AG09319 (cell line): ENCODE data around the gene RBMS3.

Experiments used
- DNase-seq: peaks from one replicate; pipeline ENCODE4 v3.0.0-alpha.2; 2010; ENCODE audit warnings: low read depth; ENCODE audit errors: extremely low read depth
- TF ChIP-seq, protein P1 (sequence below): IDR thresholded peaks from 2 replicates; pipeline ENCODE4 v1.5.1; 2011; ENCODE audit warnings: low read depth, mild to moderate bottlenecking, inconsistent platforms, low read length, moderate library complexity

Gene RBMS3

DNA sequence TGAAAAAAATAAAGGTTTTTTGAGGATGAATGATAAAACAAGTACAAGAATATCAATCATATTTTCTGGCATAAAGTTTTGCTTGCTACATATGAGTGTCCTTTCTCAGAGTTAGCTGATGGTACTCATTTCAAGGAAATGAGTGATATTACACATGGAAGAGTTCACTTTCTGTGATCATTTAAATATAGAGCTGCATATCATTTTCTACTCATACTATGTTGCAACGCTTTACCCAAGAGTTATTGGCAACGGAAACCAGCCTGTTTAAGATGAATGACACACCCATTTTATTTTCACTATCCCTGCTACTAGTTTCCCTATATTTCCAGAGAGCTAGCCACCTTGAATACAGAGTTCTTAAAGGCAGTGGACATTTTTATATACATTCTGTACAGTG, 35.4 kb upstream of the RBMS3 start:
- no peak for DNase-seq

DNA sequence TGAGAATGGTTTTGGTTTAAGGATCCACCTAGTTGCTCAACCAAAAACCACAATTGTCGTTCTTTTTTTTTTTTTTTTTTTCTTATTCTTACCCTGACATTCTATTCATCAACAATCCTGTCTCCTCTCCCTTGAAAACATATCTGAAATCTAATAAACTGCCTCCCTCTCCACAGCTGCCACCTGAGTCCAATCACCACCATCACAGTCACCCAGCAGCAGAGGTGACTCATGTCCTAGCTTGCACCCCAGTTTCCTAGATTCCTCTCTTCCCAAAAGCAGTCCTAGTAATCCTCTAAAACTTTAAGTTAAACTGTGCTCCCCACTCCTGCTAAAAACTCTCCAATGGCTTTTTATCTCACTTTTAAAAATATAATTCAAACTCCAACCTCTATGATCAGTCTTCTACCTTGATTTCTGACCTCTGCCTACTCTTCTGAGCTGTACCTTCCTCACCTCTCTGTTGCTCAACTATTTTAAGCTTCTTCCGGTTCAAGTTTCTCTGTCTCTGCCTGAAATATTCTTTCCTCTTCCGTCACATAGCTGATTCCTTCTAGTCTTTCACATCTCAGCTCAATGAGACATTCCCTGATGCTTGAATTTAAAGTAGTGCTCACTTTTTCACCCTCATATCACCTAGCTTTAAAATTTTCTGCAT, 33.7 kb upstream of the RBMS3 start:
- TF ChIP-seq, protein P1, sequence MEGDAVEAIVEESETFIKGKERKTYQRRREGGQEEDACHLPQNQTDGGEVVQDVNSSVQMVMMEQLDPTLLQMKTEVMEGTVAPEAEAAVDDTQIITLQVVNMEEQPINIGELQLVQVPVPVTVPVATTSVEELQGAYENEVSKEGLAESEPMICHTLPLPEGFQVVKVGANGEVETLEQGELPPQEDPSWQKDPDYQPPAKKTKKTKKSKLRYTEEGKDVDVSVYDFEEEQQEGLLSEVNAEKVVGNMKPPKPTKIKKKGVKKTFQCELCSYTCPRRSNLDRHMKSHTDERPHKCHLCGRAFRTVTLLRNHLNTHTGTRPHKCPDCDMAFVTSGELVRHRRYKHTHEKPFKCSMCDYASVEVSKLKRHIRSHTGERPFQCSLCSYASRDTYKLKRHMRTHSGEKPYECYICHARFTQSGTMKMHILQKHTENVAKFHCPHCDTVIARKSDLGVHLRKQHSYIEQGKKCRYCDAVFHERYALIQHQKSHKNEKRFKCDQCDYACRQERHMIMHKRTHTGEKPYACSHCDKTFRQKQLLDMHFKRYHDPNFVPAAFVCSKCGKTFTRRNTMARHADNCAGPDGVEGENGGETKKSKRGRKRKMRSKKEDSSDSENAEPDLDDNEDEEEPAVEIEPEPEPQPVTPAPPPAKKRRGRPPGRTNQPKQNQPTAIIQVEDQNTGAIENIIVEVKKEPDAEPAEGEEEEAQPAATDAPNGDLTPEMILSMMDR = no peak
- DNase-seq = no peak

More for the DNA sequence above, 35.4 kb upstream of the RBMS3 start:
- TF ChIP-seq, protein P1 = no peak

DNA sequence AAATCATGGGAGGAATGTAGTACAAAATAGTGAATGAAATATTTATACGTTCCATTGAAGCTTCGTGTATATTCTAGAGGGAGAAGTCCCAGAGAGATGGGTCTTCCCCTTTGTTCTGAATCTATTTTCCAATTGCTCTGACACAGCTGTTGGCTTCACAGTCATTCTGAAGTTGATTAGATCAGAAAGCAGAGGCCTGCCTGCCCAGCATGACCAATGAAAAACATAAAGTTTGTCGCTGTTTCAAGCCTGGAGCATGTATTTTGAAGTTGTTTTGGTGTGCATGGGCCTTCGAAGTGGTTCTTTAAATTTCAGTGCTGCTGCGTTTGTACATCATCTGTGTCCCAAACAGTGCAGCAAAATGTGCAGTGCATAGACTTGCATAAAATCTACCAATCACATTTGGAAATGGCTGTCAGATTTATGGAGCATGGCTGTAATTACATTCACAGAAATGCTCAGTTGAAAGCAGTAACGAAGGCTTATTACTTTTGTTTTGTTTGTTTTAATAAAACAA, 31.0 kb upstream of the RBMS3 start:
- TF ChIP-seq, protein P1 = no peak
- DNase-seq = no peak

DNA sequence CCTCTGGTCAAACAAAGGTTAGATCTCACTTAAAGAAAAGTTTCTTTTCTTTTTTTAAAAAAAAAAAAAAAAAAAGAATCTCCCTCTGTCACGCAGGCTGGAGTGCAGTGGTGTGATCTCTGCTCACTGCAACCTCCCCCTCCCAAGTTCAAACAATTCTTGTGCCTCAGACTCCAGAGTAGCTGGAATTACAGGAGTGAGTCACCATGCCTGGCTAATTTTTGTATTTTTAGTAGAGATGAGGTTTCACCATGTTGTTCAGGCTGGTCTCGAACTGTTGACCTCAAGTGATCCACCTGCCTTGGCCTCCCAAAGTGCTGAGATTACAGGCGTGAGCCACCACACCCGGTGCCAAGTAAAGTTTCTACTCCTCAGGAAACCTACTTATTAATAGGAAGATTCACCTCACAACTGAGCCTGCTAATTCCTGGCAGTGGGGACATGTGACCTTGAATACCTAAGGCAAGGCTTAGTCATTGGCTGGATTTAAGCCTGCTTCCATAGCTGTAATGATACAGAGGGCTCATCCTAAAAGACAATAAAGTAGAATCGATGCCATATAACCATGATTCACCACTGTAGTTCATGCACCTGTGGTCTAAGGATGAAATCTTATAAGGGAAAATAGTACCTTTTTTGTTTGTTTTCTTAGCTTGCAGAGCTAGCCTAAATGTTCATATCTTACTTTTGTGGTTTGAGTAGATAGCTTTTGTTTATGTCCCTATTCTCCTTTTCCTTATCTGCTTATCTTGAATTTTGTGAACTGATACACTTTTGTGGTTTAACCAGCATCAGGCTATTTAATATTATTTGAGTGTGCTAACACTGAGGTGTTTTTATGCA, 24.8 kb upstream of the RBMS3 start:
- DNase-seq = no peak
- TF ChIP-seq, protein P1 = no peak

DNA sequence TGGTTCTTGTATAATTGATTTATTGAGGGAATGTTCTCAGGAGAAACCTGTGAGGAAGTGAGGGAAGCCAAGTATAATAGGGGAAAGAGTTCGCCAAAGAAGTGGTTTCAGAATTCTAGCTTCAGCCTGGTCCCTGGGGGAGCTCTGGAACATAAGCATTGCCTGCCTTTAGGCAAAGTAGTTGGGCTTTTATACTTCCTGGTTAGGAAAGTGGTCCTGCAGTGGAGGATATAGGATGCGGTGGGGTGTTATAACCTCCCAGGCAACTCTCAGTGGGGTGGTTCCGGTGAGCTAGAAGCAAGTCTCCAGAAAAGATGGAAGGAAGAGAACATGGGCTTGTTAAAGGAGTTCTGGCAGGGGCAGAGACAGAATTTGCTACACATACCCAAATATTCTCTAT, 22.7 kb upstream of the RBMS3 start:
- DNase-seq = no peak
- TF ChIP-seq, protein P1 = no peak

DNA sequence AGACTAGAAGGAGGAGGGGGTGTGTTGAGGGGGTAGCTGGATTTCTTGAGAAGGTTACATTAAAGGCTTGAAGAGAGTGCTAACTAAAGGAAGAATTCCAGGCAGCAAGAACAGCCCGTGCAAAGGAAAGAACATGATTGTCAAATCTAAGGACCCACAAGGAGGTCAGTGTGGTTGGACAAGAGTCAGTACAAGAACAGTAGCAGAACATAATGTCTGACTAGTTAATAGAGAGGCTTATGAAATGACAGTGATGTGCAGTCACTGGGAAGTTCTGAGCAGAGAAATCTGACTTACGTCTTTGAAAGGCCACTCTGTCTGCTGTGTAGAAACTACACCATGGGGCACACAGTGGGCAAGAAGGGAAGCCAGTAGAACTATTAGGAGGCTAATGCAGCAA, 19.8 kb upstream of the RBMS3 start:
- no peak for DNase-seq
- TF ChIP-seq, protein P1 = no peak

DNA sequence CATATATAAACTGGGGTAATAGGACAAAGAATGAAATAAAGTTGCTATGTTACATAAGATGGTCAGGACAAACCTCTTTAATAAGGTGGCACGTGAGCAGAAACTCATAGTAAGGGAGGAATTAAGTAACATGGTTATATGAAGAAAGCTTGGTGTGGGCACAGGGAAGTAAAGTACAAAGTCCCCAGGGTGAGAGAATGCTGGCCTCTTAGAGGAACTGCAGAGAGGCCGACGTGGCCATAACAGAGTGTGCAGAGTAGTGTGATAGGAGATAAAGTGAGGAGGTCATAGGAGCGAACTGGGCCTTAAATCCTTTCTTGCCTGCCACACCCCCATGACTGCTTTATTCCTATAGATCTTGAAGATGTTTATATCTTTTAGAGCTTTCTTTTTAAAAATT, 17.4 kb upstream of the RBMS3 start:
- DNase-seq = no peak
- TF ChIP-seq, protein P1 = no peak
